ENCODE data around the gene OTOG.

Gene OTOG

GRCh38 chr11:17637901-17638300, 90.8 kb downstream of the OTOG start:
- DNase-seq: no peak

- no peak for DNase-seq
These were observed 91.3 kb downstream of the OTOG start for GRCh38 chr11:17638311-17638710.

- no peak for DNase-seq
These were observed 92.0 kb downstream of the OTOG start for GRCh38 chr11:17639091-17639490.

GRCh38 chr11:17639781-17640180, 92.7 kb downstream of the OTOG start:
- DNase-seq: no peak

- no peak for DNase-seq
These were observed 93.6 kb downstream of the OTOG start for GRCh38 chr11:17640493-17641164.

- no peak for DNase-seq
These were observed 94.8 kb downstream of the OTOG start for GRCh38 chr11:17641792-17642350.

GRCh38 chr11:17642370-17642769, 95.3 kb downstream of the OTOG start:
- DNase-seq: no peak

- DNase-seq: no peak
These were observed 95.9 kb downstream of the OTOG start for GRCh38 chr11:17642980-17643379.

- no peak for DNase-seq
These were observed 96.7 kb downstream of the OTOG start for GRCh38 chr11:17643506-17644405.

GRCh38 chr11:17645190-17645970, 98.3 kb downstream of the OTOG start:
- no peak for DNase-seq

GRCh38 chr11:17646451-17647145, 99.5 kb downstream of the OTOG start:
- DNase-seq: no peak

- DNase-seq: no peak
These were observed 101.5 kb downstream of the OTOG start for GRCh38 chr11:17648528-17648927.

GRCh38 chr11:17649261-17649660, 102.2 kb downstream of the OTOG start:
- DNase-seq: no peak

- no peak for DNase-seq
These were observed 102.6 kb downstream of the OTOG start for GRCh38 chr11:17649696-17650095.

GRCh38 chr11:17650127-17650911, 103.3 kb downstream of the OTOG start:
- DNase-seq: no peak

- no peak for DNase-seq
These were observed 104.0 kb downstream of the OTOG start for GRCh38 chr11:17651061-17651460.

- no peak for DNase-seq
These were observed 104.6 kb downstream of the OTOG start for GRCh38 chr11:17651681-17652080.

GRCh38 chr11:17652556-17652955, 105.5 kb downstream of the OTOG start:
- DNase-seq: no peak

- no peak for DNase-seq
These were observed 106.6 kb downstream of the OTOG start for GRCh38 chr11:17653611-17654010.

- DNase-seq: no peak
These were observed 108.6 kb downstream of the OTOG start for GRCh38 chr11:17655682-17656081.

GRCh38 chr11:17658211-17658610, 111.2 kb downstream of the OTOG start:
- no peak for DNase-seq

- DNase-seq: no peak
These were observed 121.1 kb downstream of the OTOG start for GRCh38 chr11:17668166-17668565.

All from hematopoietic multipotent progenitor cell treated with erythropoietin and hydrocortisone succinate and interleukin-3 and kit ligand, for 4 days (in vitro differentiated cells).